Epithelial cell of proximal tubule (primary cell): Measurements from ENCODE around the gene DPH1. TPM values are rescaled to one million over a fixed set of nuclear protein-coding genes. Genes with fewer than 3 reads are reported as not detected.

ENCODE experiments used
- DNase-seq: peaks from one replicate; pipeline ENCODE4 v3.0.0-alpha.2; 2011; ENCODE audit warnings: low read depth
- H3K4me3 ChIP-seq: 2 replicates; pipeline ENCODE4 v1.5.1; 2011; ENCODE audit warnings: low read depth, mild to moderate bottlenecking, low read length
- CTCF ChIP-seq: conservative IDR thresholded peaks from 2 replicates; pipeline ENCODE4 v1.5.1; 2012; ENCODE audit warnings: low read depth, mild to moderate bottlenecking, low read length
- total RNA-seq: library from RNA; depleted of rRNA; stranded (reverse); fragments of >200 nt; gene quantifications from 2 replicates; pipeline ENCODE4 v1.2.3, GENCODE V29; 2015

DPH1 gene
- total RNA-seq, 1 donor from 2014 or later, result 33.1 TPM

GRCh38 chr17:2059547-2060384 is 29.8 kb downstream of the DPH1 start:
- no peak overlapping the region for H3K4me3 ChIP-seq
- TF ChIP-seq CTCF, result no peak
- DNase-seq, result no peak

- no peak for DNase-seq
- no peak for TF ChIP-seq CTCF
- H3K4me3 ChIP-seq, result no peak overlapping the region
These were observed 30.4 kb downstream of the DPH1 start for GRCh38 chr17:2060385-2060658.

GRCh38 chr17:2060681-2061440 is 30.9 kb downstream of the DPH1 start:
- TF ChIP-seq CTCF, result no peak
- H3K4me3 ChIP-seq, result no peak overlapping the region
- no peak for DNase-seq

GRCh38 chr17:2061441-2061958 is 31.5 kb downstream of the DPH1 start:
- H3K4me3 ChIP-seq, result no peak overlapping the region
- DNase-seq, result no peak
- TF ChIP-seq CTCF, result no peak

- no peak for TF ChIP-seq CTCF
These were observed 32.7 kb downstream of the DPH1 start for GRCh38 chr17:2062571-2063183.

GRCh38 chr17:2063261-2064146 is 33.6 kb downstream of the DPH1 start:
- H3K4me3 ChIP-seq, result no peak overlapping the region
- no peak for DNase-seq
- TF ChIP-seq CTCF, result no peak

More at GRCh38 chr17:2062571-2063183, 32.7 kb downstream of the DPH1 start:
- no peak overlapping the region for H3K4me3 ChIP-seq
- DNase-seq, result no peak
